ENCODE measurements around the gene OGT.
"Not testable (repeated sequence)": the region's sequence is repeated elsewhere in the genome, so short reads cannot be mapped to it uniquely, and the experiment has no call there.

The OGT gene

GRCh38 chrX:71532753-71533425 lies at the start of gene OGT:
TSS of gene OGT (plus strand) at chrX:71533104. CDS start at chrX:71533300, 196 bp downstream.
- DNase-seq: peak; percentile 94

- DNase-seq: no peak
These were observed 45.1 kb upstream of the OGT start for GRCh38 chrX:71487814-71488213.

- DNase-seq: no peak
These were observed 43.4 kb upstream of the OGT start for GRCh38 chrX:71489540-71489939.

GRCh38 chrX:71492231-71493065 lies 40.5 kb upstream of the OGT start:
- peak; percentile 55 for DNase-seq

GRCh38 chrX:71493111-71493613 lies 39.7 kb upstream of the OGT start:
- DNase-seq: no peak

GRCh38 chrX:71495979-71496378 lies 36.9 kb upstream of the OGT start:
- not testable (repeated sequence) for DNase-seq

- no peak for DNase-seq
These were observed 36.4 kb upstream of the OGT start for GRCh38 chrX:71496476-71496875.

GRCh38 chrX:71502080-71502479 lies 30.8 kb upstream of the OGT start:
- DNase-seq: not testable (repeated sequence)

- no peak for DNase-seq
These were observed 28.6 kb upstream of the OGT start for GRCh38 chrX:71504346-71504745.

GRCh38 chrX:71509289-71509688 lies 23.6 kb upstream of the OGT start:
- no peak for DNase-seq

- DNase-seq: no peak
These were observed 22.7 kb upstream of the OGT start for GRCh38 chrX:71510161-71510560.

- DNase-seq: not testable (repeated sequence)
These were observed 19.2 kb upstream of the OGT start for GRCh38 chrX:71513731-71514130.

- DNase-seq: peak; percentile 26
These were observed 18.4 kb upstream of the OGT start for GRCh38 chrX:71514367-71515037.

GRCh38 chrX:71515038-71515396 lies 17.9 kb upstream of the OGT start:
- no peak for DNase-seq

- DNase-seq: no peak
These were observed 7.6 kb upstream of the OGT start for GRCh38 chrX:71525316-71525715.

GRCh38 chrX:71532078-71532752 lies 689 bp upstream of the OGT start:
- peak; percentile 68 for DNase-seq

GRCh38 chrX:71533516-71533850 lies 579 bp downstream of the OGT start:
- DNase-seq: no peak

GRCh38 chrX:71533851-71534561 lies 1.1 kb downstream of the OGT start:
- peak; percentile 65 for DNase-seq

GRCh38 chrX:71534773-71535544 lies 2.1 kb downstream of the OGT start:
- DNase-seq: no peak

- DNase-seq: no peak
These were observed 3.4 kb downstream of the OGT start for GRCh38 chrX:71536285-71536684.

GRCh38 chrX:71537743-71538142 lies 4.8 kb downstream of the OGT start:
- DNase-seq: no peak

- DNase-seq: no peak
These were observed 7.9 kb downstream of the OGT start for GRCh38 chrX:71540801-71541200.
